HepG2 (cell line): ENCODE measurements around the gene TRAIP. TPM values are rescaled to one million over a fixed set of nuclear protein-coding genes. Genes with fewer than 3 reads are reported as not detected.

Experiments used
- ASH2L ChIP-seq: fragments of 300-600, 200-600 bp; sonication (generic); IDR thresholded peaks from 2 replicates; pipeline ENCODE4 v1.7.0; 2017; ENCODE audit warnings: low read depth, mild to moderate bottlenecking, moderate library complexity, mixed read lengths, low read length; ENCODE audit not compliant: insufficient read length
- CAMTA2 ChIP-seq: sonication (generic); formaldehyde crosslinking; IDR thresholded peaks from 2 replicates; pipeline ENCODE4 v1.4.0; 2020; ENCODE audit warnings: mild to moderate bottlenecking, missing genetic modification reagents, borderline replicate concordance
- HOXA3 ChIP-seq: sonication (generic); formaldehyde crosslinking; IDR thresholded peaks from 2 replicates; pipeline ENCODE4 v1.5.0; 2020; ENCODE audit warnings: missing genetic modification reagents
- KLF9 ChIP-seq: IDR thresholded peaks from 2 replicates; pipeline ENCODE4 v1.6.1; 2016; ENCODE audit warnings: low read depth
- MXD4 ChIP-seq: IDR thresholded peaks from 2 replicates; pipeline ENCODE4 v1.6.1; 2016; ENCODE audit warnings: mild to moderate bottlenecking, missing biosample characterization, missing genetic modification reagents
- MYNN ChIP-seq: sonication (generic); formaldehyde crosslinking; IDR thresholded peaks from 2 replicates; pipeline ENCODE4 v1.4.0; 2020; ENCODE audit warnings: mild to moderate bottlenecking, low read depth, missing genetic modification reagents
- PHF8 ChIP-seq: sonication (generic); formaldehyde crosslinking; IDR thresholded peaks from 2 replicates; pipeline ENCODE4 v1.5.0; 2020; ENCODE audit warnings: missing genetic modification reagents
- POLR2AphosphoS2 ChIP-seq: IDR thresholded peaks from 2 replicates; pipeline ENCODE4 v1.6.1; 2011; ENCODE audit warnings: low read depth, low read length, improper control_type of control experiment
- SIN3A ChIP-seq: IDR thresholded peaks from 2 replicates; pipeline ENCODE4 v1.6.1; 2011; ENCODE audit warnings: low read depth, mild to moderate bottlenecking, control low read depth, low read length, borderline replicate concordance
- SOX5 ChIP-seq: IDR thresholded peaks from 2 replicates; pipeline ENCODE4 v1.6.1; 2016; ENCODE audit warnings: borderline replicate concordance
- ZNF230 ChIP-seq: sonication (generic); formaldehyde crosslinking; IDR thresholded peaks from 2 replicates; pipeline ENCODE4 v1.4.0; 2020; ENCODE audit warnings: mild to moderate bottlenecking, missing genetic modification reagents
- ZNF234 ChIP-seq: sonication (generic); formaldehyde crosslinking; conservative IDR thresholded peaks from 2 replicates; pipeline ENCODE4 v1.5.1; 2020; ENCODE audit warnings: mild to moderate bottlenecking, missing genetic modification reagents
- polyA plus RNA-seq, 8 experiments: library from polyadenylated mRNA; depleted of rRNA in 3 of 8; stranded (reverse) in 7 of 8; unstranded in 1 of 8; fragments of >200 nt; fragmentation: Illumina TruSeq in 4 of 8; extraction: Trizol in 4 of 8; gene quantifications; 2 replicates each; pipeline versions ENCODE4 v1.2.1 to v1.2.3, GENCODE V29; 2011 to 2016; ENCODE audit warnings: low read depth in 4 of 8, missing spikeins in 1 of 8, mixed read lengths in 1 of 8; ENCODE audit not compliant: insufficient read depth in 1 of 8
- total RNA-seq, 5 experiments: library from RNA; depleted of rRNA; stranded (reverse); fragments of >200 nt; fragmentation: Illumina TruSeq; extraction: Trizol; gene quantifications; 2 replicates each; pipeline ENCODE4 v1.2.3, GENCODE V29; 2016; ENCODE audit warnings: low read depth in 1 of 5
- TF ChIP-seq, protein P1 (sequence below): sonication (generic); formaldehyde crosslinking; IDR thresholded peaks from 2 replicates; pipeline ENCODE4 v1.5.1; 2020; ENCODE audit warnings: mild to moderate bottlenecking, moderate library complexity, missing genetic modification reagents
- TF ChIP-seq, protein P2 (sequence below): sonication (generic); formaldehyde crosslinking; IDR thresholded peaks from 2 replicates; pipeline ENCODE4 v1.4.0; 2020; ENCODE audit warnings: mild to moderate bottlenecking, low read depth, missing genetic modification reagents
- TF ChIP-seq, protein P3 (sequence below): sonication (generic); formaldehyde crosslinking; IDR thresholded peaks from 2 replicates; pipeline ENCODE4 v1.8.1; 2022; ENCODE audit warnings: mild to moderate bottlenecking, missing genetic modification reagents
- TF ChIP-seq, protein P4 (sequence below): sonication (generic); formaldehyde crosslinking; IDR thresholded peaks from 2 replicates; pipeline ENCODE4 v1.4.0; 2020; ENCODE audit warnings: mild to moderate bottlenecking, missing genetic modification reagents
- TF ChIP-seq, protein P5 (sequence below): sonication (generic); formaldehyde crosslinking; IDR thresholded peaks from 2 replicates; pipeline ENCODE4 v1.5.0; 2020; ENCODE audit warnings: mild to moderate bottlenecking, missing genetic modification reagents, moderate library complexity

Gene TRAIP
- total and polyA plus RNA-seq, 2 of the 13 experiments (the other 11 are each of a cell fraction or from before 2014, with no cell fraction given): 13.9 to 23.9 TPM

DNA sequence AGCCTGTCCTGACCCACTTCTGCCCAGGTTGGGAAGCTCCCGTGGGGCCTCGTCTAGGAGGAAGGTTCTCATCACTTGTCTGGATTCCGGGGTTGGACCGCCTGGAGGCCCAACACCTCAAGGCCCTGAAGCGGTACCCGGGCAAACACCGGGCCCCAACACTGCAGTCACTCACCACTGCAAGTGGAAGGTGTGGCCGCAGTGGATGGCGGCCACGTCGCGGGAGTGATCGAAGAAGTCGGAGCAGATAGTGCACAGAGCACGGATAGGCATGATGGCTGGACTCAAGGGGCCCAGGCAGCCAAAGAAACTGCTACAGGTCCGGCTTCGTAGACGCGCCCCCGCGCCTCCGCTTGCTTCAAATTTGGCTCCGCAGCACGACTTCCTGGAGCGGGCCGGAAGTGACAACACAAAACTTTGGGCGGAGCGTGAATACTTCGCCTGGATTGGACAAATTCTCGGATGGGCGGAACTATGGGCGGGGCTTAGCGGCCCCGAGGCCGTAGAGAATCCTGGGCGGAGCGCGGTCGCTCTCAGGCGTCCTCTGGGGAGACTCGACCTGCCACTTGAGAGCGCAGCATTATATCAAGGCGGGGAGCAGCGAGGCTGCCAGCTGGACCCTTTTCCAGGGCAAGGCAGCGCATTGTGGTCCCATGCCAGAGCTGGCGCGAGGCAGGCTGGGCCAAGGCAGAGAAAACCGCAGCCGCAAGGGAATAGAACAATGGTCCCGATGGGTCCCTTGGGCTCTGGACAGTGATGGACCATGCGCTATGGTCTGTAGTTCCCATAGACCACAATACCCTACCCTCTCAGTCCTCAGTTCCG is at the start of gene TRAIP (continued):
- TF ChIP-seq, protein P1, sequence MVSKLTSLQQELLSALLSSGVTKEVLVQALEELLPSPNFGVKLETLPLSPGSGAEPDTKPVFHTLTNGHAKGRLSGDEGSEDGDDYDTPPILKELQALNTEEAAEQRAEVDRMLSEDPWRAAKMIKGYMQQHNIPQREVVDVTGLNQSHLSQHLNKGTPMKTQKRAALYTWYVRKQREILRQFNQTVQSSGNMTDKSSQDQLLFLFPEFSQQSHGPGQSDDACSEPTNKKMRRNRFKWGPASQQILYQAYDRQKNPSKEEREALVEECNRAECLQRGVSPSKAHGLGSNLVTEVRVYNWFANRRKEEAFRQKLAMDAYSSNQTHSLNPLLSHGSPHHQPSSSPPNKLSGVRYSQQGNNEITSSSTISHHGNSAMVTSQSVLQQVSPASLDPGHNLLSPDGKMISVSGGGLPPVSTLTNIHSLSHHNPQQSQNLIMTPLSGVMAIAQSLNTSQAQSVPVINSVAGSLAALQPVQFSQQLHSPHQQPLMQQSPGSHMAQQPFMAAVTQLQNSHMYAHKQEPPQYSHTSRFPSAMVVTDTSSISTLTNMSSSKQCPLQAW (CRISPR knock-in tag): peak; percentile 90
- TF ChIP-seq, protein P2, sequence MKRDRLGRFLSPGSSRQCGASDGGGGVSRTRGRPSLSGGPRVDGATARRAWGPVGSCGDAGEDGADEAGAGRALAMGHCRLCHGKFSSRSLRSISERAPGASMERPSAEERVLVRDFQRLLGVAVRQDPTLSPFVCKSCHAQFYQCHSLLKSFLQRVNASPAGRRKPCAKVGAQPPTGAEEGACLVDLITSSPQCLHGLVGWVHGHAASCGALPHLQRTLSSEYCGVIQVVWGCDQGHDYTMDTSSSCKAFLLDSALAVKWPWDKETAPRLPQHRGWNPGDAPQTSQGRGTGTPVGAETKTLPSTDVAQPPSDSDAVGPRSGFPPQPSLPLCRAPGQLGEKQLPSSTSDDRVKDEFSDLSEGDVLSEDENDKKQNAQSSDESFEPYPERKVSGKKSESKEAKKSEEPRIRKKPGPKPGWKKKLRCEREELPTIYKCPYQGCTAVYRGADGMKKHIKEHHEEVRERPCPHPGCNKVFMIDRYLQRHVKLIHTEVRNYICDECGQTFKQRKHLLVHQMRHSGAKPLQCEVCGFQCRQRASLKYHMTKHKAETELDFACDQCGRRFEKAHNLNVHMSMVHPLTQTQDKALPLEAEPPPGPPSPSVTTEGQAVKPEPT (CRISPR knock-in tag): no peak
- TF ChIP-seq MYNN (CRISPR knock-in tag) (0 out of 2 replicates have a peak, but pooled peaks have one; percentile 33), ZNF234 (CRISPR knock-in tag) (peak; percentile 46; the same call in 1 of the 2 replicates), MXD4 (CRISPR knock-in tag) (peak; percentile 50; the same call in 1 of the 2 replicates), KLF9 (0 out of 2 replicates have a peak, but pooled peaks have one; percentile 70), SIN3A (peak; percentile 97), ASH2L (peak; percentile 65), PHF8 (peak; percentile 80), SOX5 (CRISPR knock-in tag) (peak; percentile 22; the same call in 1 of the 2 replicates), HOXA3 (peak; percentile 82), POLR2AphosphoS2 (no peak), ZNF230 (CRISPR knock-in tag) (no peak), CAMTA2 (CRISPR knock-in tag) (0 out of 2 replicates have a peak, but pooled peaks have one; percentile 19)
- TF ChIP-seq, protein P3, sequence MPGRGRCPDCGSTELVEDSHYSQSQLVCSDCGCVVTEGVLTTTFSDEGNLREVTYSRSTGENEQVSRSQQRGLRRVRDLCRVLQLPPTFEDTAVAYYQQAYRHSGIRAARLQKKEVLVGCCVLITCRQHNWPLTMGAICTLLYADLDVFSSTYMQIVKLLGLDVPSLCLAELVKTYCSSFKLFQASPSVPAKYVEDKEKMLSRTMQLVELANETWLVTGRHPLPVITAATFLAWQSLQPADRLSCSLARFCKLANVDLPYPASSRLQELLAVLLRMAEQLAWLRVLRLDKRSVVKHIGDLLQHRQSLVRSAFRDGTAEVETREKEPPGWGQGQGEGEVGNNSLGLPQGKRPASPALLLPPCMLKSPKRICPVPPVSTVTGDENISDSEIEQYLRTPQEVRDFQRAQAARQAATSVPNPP (CRISPR knock-in tag): peak; percentile 19; the same call in 1 of the 2 replicates
- TF ChIP-seq, protein P4, sequence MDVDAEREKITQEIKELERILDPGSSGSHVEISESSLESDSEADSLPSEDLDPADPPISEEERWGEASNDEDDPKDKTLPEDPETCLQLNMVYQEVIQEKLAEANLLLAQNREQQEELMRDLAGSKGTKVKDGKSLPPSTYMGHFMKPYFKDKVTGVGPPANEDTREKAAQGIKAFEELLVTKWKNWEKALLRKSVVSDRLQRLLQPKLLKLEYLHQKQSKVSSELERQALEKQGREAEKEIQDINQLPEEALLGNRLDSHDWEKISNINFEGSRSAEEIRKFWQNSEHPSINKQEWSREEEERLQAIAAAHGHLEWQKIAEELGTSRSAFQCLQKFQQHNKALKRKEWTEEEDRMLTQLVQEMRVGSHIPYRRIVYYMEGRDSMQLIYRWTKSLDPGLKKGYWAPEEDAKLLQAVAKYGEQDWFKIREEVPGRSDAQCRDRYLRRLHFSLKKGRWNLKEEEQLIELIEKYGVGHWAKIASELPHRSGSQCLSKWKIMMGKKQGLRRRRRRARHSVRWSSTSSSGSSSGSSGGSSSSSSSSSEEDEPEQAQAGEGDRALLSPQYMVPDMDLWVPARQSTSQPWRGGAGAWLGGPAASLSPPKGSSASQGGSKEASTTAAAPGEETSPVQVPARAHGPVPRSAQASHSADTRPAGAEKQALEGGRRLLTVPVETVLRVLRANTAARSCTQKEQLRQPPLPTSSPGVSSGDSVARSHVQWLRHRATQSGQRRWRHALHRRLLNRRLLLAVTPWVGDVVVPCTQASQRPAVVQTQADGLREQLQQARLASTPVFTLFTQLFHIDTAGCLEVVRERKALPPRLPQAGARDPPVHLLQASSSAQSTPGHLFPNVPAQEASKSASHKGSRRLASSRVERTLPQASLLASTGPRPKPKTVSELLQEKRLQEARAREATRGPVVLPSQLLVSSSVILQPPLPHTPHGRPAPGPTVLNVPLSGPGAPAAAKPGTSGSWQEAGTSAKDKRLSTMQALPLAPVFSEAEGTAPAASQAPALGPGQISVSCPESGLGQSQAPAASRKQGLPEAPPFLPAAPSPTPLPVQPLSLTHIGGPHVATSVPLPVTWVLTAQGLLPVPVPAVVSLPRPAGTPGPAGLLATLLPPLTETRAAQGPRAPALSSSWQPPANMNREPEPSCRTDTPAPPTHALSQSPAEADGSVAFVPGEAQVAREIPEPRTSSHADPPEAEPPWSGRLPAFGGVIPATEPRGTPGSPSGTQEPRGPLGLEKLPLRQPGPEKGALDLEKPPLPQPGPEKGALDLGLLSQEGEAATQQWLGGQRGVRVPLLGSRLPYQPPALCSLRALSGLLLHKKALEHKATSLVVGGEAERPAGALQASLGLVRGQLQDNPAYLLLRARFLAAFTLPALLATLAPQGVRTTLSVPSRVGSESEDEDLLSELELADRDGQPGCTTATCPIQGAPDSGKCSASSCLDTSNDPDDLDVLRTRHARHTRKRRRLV (CRISPR knock-in tag): peak; percentile 49; the same call in 1 of the 2 replicates
- TF ChIP-seq, protein P5, sequence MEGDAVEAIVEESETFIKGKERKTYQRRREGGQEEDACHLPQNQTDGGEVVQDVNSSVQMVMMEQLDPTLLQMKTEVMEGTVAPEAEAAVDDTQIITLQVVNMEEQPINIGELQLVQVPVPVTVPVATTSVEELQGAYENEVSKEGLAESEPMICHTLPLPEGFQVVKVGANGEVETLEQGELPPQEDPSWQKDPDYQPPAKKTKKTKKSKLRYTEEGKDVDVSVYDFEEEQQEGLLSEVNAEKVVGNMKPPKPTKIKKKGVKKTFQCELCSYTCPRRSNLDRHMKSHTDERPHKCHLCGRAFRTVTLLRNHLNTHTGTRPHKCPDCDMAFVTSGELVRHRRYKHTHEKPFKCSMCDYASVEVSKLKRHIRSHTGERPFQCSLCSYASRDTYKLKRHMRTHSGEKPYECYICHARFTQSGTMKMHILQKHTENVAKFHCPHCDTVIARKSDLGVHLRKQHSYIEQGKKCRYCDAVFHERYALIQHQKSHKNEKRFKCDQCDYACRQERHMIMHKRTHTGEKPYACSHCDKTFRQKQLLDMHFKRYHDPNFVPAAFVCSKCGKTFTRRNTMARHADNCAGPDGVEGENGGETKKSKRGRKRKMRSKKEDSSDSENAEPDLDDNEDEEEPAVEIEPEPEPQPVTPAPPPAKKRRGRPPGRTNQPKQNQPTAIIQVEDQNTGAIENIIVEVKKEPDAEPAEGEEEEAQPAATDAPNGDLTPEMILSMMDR: peak; percentile 39
